Tibial nerve (tissue), 4 donors: ENCODE measurements around the gene CYP26C1.

Source experiments
- CTCF ChIP-seq, 5 experiments: fragments of 200-600 bp in 3 of 5; fragments of 450-650 bp in 2 of 5; sonication (generic) in 3 of 5; IDR thresholded peaks; one replicate each; pipeline ENCODE4 v1.5.1; 2016 to 2019; ENCODE audit warnings: antibody characterized with exemption in 5 of 5, mild to moderate bottlenecking in 3 of 5, moderate library complexity in 2 of 5
- EP300 ChIP-seq, 2 donors: sonication (generic); formaldehyde crosslinking; IDR thresholded peaks; one replicate each; pipeline ENCODE4 v1.6.1; 2017; ENCODE audit warnings: antibody characterized with exemption in 2 of 2, mild to moderate bottlenecking in 1 of 2
- POLR2A ChIP-seq, 2 donors: fragments of 450-650 bp; IDR thresholded peaks; one replicate each; pipeline ENCODE4 v1.6.1; 2017; ENCODE audit warnings: antibody characterized with exemption in 2 of 2, mild to moderate bottlenecking in 2 of 2, moderate library complexity in 2 of 2

- TF ChIP-seq CTCF (IDR thresholded peaks at IDR 0.05) (no peak), POLR2A (IDR thresholded peaks at IDR 0.05) (no peak), EP300 (IDR thresholded peaks at IDR 0.05) (no peak)
These were observed 28.3 kb upstream of the CYP26C1 start for GRCh38 chr10:93032105-93032808.
